HUES6 (cell line): ENCODE measurements around the gene SCN4B.

Experiments used
- H3K27ac ChIP-seq: 2 replicates; pipeline ENCODE4 v1.7.0; 2013; ENCODE audit warnings: low read depth, mild to moderate bottlenecking, low read length, inconsistent platforms
- H3K27me3 ChIP-seq: 2 replicates; pipeline ENCODE4 v1.6.1; 2013; ENCODE audit warnings: low read length; ENCODE audit not compliant: control insufficient read depth, insufficient read depth
- H3K36me3 ChIP-seq: 2 replicates; pipeline ENCODE4 v1.6.1; 2013; ENCODE audit warnings: low read length; ENCODE audit not compliant: control insufficient read depth, insufficient read depth
- H3K4me1 ChIP-seq: 2 replicates; pipeline ENCODE4 v1.6.1; 2013; ENCODE audit warnings: low read length; ENCODE audit not compliant: control insufficient read depth, insufficient read depth
- H3K4me3 ChIP-seq: 2 replicates; pipeline ENCODE4 v1.5.1; 2013; ENCODE audit warnings: low read depth, low read length
- H3K9ac ChIP-seq: one replicate; pipeline ENCODE4 v1.6.1; 2013; ENCODE audit warnings: mild to moderate bottlenecking, low read length
- H3K9me3 ChIP-seq: 2 replicates; pipeline ENCODE4 v1.6.1; 2013; ENCODE audit warnings: low read depth, low read length; ENCODE audit not compliant: control insufficient read depth, insufficient read depth

The SCN4B gene

GRCh38 chr11:118162846-118163245, 10.2 kb upstream of the SCN4B start:
- H3K4me1 ChIP-seq = peaks cover 11% of the 10 kb centered on the region
- H3K36me3 ChIP-seq = no peaks in the 10 kb centered on the region
- H3K27me3 ChIP-seq = peaks cover 79% of the 10 kb centered on the region
- no peak overlapping the region for H3K4me3 ChIP-seq
- H3K9ac ChIP-seq = no peak overlapping the region
- no peaks in the 10 kb centered on the region for H3K9me3 ChIP-seq
- no peak overlapping the region for H3K27ac ChIP-seq

GRCh38 chr11:118161786-118162185, 9.2 kb upstream of the SCN4B start:
- Histone ChIP-seq H3K4me3 (no peak overlapping the region), H3K9me3 (no peaks in the 10 kb centered on the region), H3K27me3 (peaks cover 80% of the 10 kb centered on the region), H3K9ac (no peak overlapping the region), H3K36me3 (no peaks in the 10 kb centered on the region), H3K27ac (no peak overlapping the region), H3K4me1 (peaks cover 22% of the 10 kb centered on the region)

- H3K4me1 ChIP-seq = peaks cover 47% of the 10 kb centered on the region
- no peaks in the 10 kb centered on the region for H3K36me3 ChIP-seq
- no peak overlapping the region for H3K27ac ChIP-seq
- H3K27me3 ChIP-seq = peaks cover 99% of the 10 kb centered on the region
- peak overlapping the region; percentile 48 for H3K4me3 ChIP-seq
- no peak overlapping the region for H3K9ac ChIP-seq
- no peaks in the 10 kb centered on the region for H3K9me3 ChIP-seq
These were observed 4.7 kb upstream of the SCN4B start for GRCh38 chr11:118157186-118157895.

- no peak overlapping the region for H3K9ac ChIP-seq
- H3K27me3 ChIP-seq = peaks cover 99% of the 10 kb centered on the region
- H3K27ac ChIP-seq = no peak overlapping the region
- no peaks in the 10 kb centered on the region for H3K36me3 ChIP-seq
- peak overlapping the region; percentile 48 for H3K4me3 ChIP-seq
- H3K4me1 ChIP-seq = peaks cover 51% of the 10 kb centered on the region
- H3K9me3 ChIP-seq = no peaks in the 10 kb centered on the region
These were observed 4.0 kb upstream of the SCN4B start for GRCh38 chr11:118156531-118157185.

GRCh38 chr11:118155776-118156530, 3.3 kb upstream of the SCN4B start:
- Histone ChIP-seq H3K27me3 (peaks cover 99% of the 10 kb centered on the region), H3K9me3 (no peaks in the 10 kb centered on the region), H3K36me3 (no peaks in the 10 kb centered on the region), H3K4me1 (peaks cover 51% of the 10 kb centered on the region), H3K4me3 (peak overlapping the region; percentile 48), H3K9ac (no peak overlapping the region), H3K27ac (no peak overlapping the region)

- Histone ChIP-seq H3K4me1 (peaks cover 51% of the 10 kb centered on the region), H3K4me3 (no peak overlapping the region)
These were observed 2.0 kb upstream of the SCN4B start for GRCh38 chr11:118154641-118155040.

GRCh38 chr11:118153976-118154375, 1.4 kb upstream of the SCN4B start:
- Histone ChIP-seq H3K4me3 (peak overlapping the region; percentile 77), H3K4me1 (peaks cover 51% of the 10 kb centered on the region), H3K9ac (no peak overlapping the region), H3K36me3 (no peaks in the 10 kb centered on the region), H3K27me3 (peaks cover 99% of the 10 kb centered on the region), H3K9me3 (no peaks in the 10 kb centered on the region), H3K27ac (no peak overlapping the region)

More at GRCh38 chr11:118154641-118155040, 2.0 kb upstream of the SCN4B start:
- Histone ChIP-seq H3K9ac (no peak overlapping the region), H3K9me3 (no peaks in the 10 kb centered on the region), H3K27me3 (peaks cover 99% of the 10 kb centered on the region), H3K36me3 (no peaks in the 10 kb centered on the region), H3K27ac (no peak overlapping the region)

- Histone ChIP-seq H3K27me3 (peaks cover 99% of the 10 kb centered on the region), H3K36me3 (no peaks in the 10 kb centered on the region), H3K9ac (no peak overlapping the region), H3K4me1 (peaks cover 51% of the 10 kb centered on the region), H3K27ac (no peak overlapping the region), H3K9me3 (no peaks in the 10 kb centered on the region), H3K4me3 (peak overlapping the region; percentile 77)
These were observed 893 bp upstream of the SCN4B start for GRCh38 chr11:118153516-118153915.

GRCh38 chr11:118152020-118152551, 537 bp downstream of the SCN4B start:
- Histone ChIP-seq H3K27ac (no peak overlapping the region), H3K4me3 (peak overlapping the region; percentile 77), H3K9ac (no peak overlapping the region), H3K9me3 (no peaks in the 10 kb centered on the region), H3K4me1 (peaks cover 48% of the 10 kb centered on the region), H3K36me3 (no peaks in the 10 kb centered on the region), H3K27me3 (peaks cover 98% of the 10 kb centered on the region)

GRCh38 chr11:118151431-118151830, 1.2 kb downstream of the SCN4B start:
- H3K27me3 ChIP-seq = peaks cover 98% of the 10 kb centered on the region
- no peak overlapping the region for H3K4me3 ChIP-seq
- H3K36me3 ChIP-seq = no peaks in the 10 kb centered on the region
- H3K9me3 ChIP-seq = no peaks in the 10 kb centered on the region
- H3K27ac ChIP-seq = no peak overlapping the region
- H3K9ac ChIP-seq = no peak overlapping the region
- H3K4me1 ChIP-seq = peaks cover 43% of the 10 kb centered on the region

- Histone ChIP-seq H3K9ac (no peak overlapping the region), H3K4me1 (peaks cover 26% of the 10 kb centered on the region), H3K9me3 (no peaks in the 10 kb centered on the region), H3K27me3 (peaks cover 89% of the 10 kb centered on the region), H3K36me3 (no peaks in the 10 kb centered on the region), H3K27ac (no peak overlapping the region), H3K4me3 (no peak overlapping the region)
These were observed 3.1 kb downstream of the SCN4B start for GRCh38 chr11:118149493-118149892.
